ENCODE data around the gene ARHGAP42. TPM values are rescaled to one million over a fixed set of nuclear protein-coding genes. Genes with fewer than 3 reads are reported as not detected.

ARHGAP42 gene
- 4.2 to 6.8 TPM (median 4.8 TPM) in 5 replicates for total RNA-seq (2022; extraction: Qiagen RNA extraction)

GRCh38 chr11:100687054-100687629 is at the start of gene ARHGAP42:
ARHGAP42 (plus strand) TSS chr11:100687288; CDS start chr11:100687679, 391 bp downstream.

Data from A549 treated with dexamethasone at 1 μM for 4 hours (cell line).